GM23338 (cell line): Measurements from ENCODE around the gene TBC1D10B. TPM values are rescaled to one million over a fixed set of nuclear protein-coding genes. Genes with fewer than 3 reads are reported as not detected.
"Not testable (repeated sequence)": the region's sequence is repeated elsewhere in the genome, so short reads cannot be mapped to it uniquely, and the experiment has no call there.

Experiments
- ATAC-seq: fragments of 200-7000 bp; cut with Tn5 transposase; 3 replicates; pipeline ENCODE4 v1.9.1; 2020
- DNase-seq: peaks from one replicate; pipeline ENCODE4 v3.0.0-alpha.2; 2015; ENCODE audit warnings: low spot score
- H2AFZ ChIP-seq: fragments of 200-600 bp; sonication (generic); 2 replicates; pipeline ENCODE4 v1.8.0; 2016; ENCODE audit warnings: antibody characterized with exemption, mild to moderate bottlenecking, moderate library complexity
- H3F3A ChIP-seq: fragments of 200-600 bp; sonication (generic); replicated peaks from 2 replicates; pipeline ENCODE4 v1.8.0; 2017; ENCODE audit warnings: antibody characterized with exemption, mixed run types, low read depth
- H3K27ac ChIP-seq: fragments of 200-600 bp; sonication (generic); 2 replicates; pipeline ENCODE4 v1.6.1; 2016; ENCODE audit warnings: low read depth
- H3K27me3 ChIP-seq: fragments of 200-600 bp; sonication (generic); 2 replicates; pipeline ENCODE4 v1.8.0; 2016; ENCODE audit warnings: mild to moderate bottlenecking, mixed run types, moderate library complexity; ENCODE audit not compliant: insufficient read depth
- H3K36me3 ChIP-seq: fragments of 200-600 bp; sonication (generic); 2 replicates; pipeline ENCODE4 v1.8.0; 2016; ENCODE audit warnings: mild to moderate bottlenecking; ENCODE audit not compliant: insufficient read depth
- H3K4me1 ChIP-seq: fragments of 200-600 bp; sonication (generic); 2 replicates; pipeline ENCODE4 v1.8.0; 2016; ENCODE audit warnings: mild to moderate bottlenecking, moderate library complexity; ENCODE audit not compliant: insufficient read depth
- H3K4me2 ChIP-seq: fragments of 200-600 bp; sonication (generic); 2 replicates; pipeline ENCODE4 v1.7.1; 2017; ENCODE audit warnings: mixed run types
- H3K4me3 ChIP-seq: fragments of 200-600 bp; sonication (generic); 2 replicates; pipeline ENCODE4 v1.6.1; 2016; ENCODE audit warnings: mixed run types
- H3K79me2 ChIP-seq: fragments of 200-600 bp; sonication (generic); replicated peaks from 2 replicates; pipeline ENCODE4 v1.8.0; 2017; ENCODE audit warnings: mild to moderate bottlenecking; ENCODE audit not compliant: insufficient read depth
- H3K9me2 ChIP-seq: fragments of 200-600 bp; sonication (generic); 2 replicates; pipeline ENCODE4 v1.8.0; 2017; ENCODE audit not compliant: insufficient read depth
- H4K20me1 ChIP-seq: fragments of 200-600 bp; sonication (generic); replicated peaks from 2 replicates; pipeline ENCODE4 v1.8.0; 2017; ENCODE audit warnings: mild to moderate bottlenecking; ENCODE audit not compliant: insufficient read depth
- H3K27ac Mint-ChIP-seq: 2 replicates; pipeline ENCODE4 v1.8.0; 2020; ENCODE audit warnings: inconsistent platforms, mild to moderate bottlenecking, moderate library complexity, mixed read lengths
- H3K27me3 Mint-ChIP-seq: 3 replicates; pipeline ENCODE4 v1.8.0; 2022; ENCODE audit warnings: low read depth, mild to moderate bottlenecking, moderate library complexity, mixed read lengths, inconsistent platforms; ENCODE audit not compliant: insufficient read depth, poor library complexity
- H3K36me3 Mint-ChIP-seq: 3 replicates; pipeline ENCODE4 v1.8.0; 2021; ENCODE audit warnings: low read depth, mild to moderate bottlenecking, inconsistent platforms, moderate library complexity, mixed read lengths
- H3K4me1 Mint-ChIP-seq: 3 replicates; pipeline ENCODE4 v1.8.0; 2020; ENCODE audit warnings: mild to moderate bottlenecking, inconsistent platforms, mixed read lengths
- H3K4me3 Mint-ChIP-seq: 3 replicates; pipeline ENCODE4 v1.8.0; 2021; ENCODE audit warnings: moderate library complexity, mild to moderate bottlenecking, inconsistent platforms, mixed read lengths
- H3K9me3 Mint-ChIP-seq: 3 replicates; pipeline ENCODE4 v1.8.0; 2020; ENCODE audit warnings: moderate library complexity, mild to moderate bottlenecking, inconsistent platforms, mixed read lengths
- CREB1 ChIP-seq: fragments of 250-450 bp; sonication (Bioruptor Pico); IDR thresholded peaks from 2 replicates; pipeline ENCODE4 v1.5.0; 2020; ENCODE audit warnings: low read depth, mild to moderate bottlenecking, moderate library complexity
- CTCF ChIP-seq, 2 experiments: fragments of 200-600 bp in 1 of 2; sonication (generic) in 1 of 2; conservative IDR thresholded peaks; 2 replicates each; pipeline versions ENCODE4 v1.5.1 to v1.6.1; 2016 to 2017; ENCODE audit warnings: antibody characterized with exemption in 2 of 2, low read depth in 2 of 2, mild to moderate bottlenecking in 2 of 2, moderate library complexity in 1 of 2
- EZH2phosphoT487 ChIP-seq: fragments of 200-600 bp; sonication (generic); IDR thresholded peaks from one replicate; pipeline ENCODE4 v1.8.1; 2018; ENCODE audit warnings: antibody characterized with exemption; ENCODE audit not compliant: unreplicated experiment
- JUNB ChIP-seq: IDR thresholded peaks from one replicate; pipeline ENCODE4 v1.6.1; 2016; ENCODE audit warnings: antibody characterized with exemption; ENCODE audit not compliant: unreplicated experiment
- POLR2AphosphoS5 ChIP-seq: IDR thresholded peaks from 2 replicates; pipeline ENCODE4 v1.6.1; 2016; ENCODE audit warnings: antibody characterized with exemption, low read depth
- REST ChIP-seq: IDR thresholded peaks from one replicate; pipeline ENCODE4 v1.6.1; 2018; ENCODE audit warnings: antibody characterized with exemption; ENCODE audit not compliant: unreplicated experiment
- ZNF331 ChIP-seq: fragments of 250-450 bp; sonication (Bioruptor Pico); IDR thresholded peaks from 2 replicates; pipeline ENCODE4 v1.5.0; 2020; ENCODE audit warnings: low read depth, mild to moderate bottlenecking, moderate library complexity
- polyA plus RNA-seq: library from polyadenylated mRNA; unstranded; fragments of >200 nt; fragmentation: Nextera tagmentation; extraction: Ambion mirVana; gene quantifications from 2 replicates; pipeline ENCODE4 v1.2.1, GENCODE V29; 2016
- total RNA-seq: library from RNA; depleted of rRNA; stranded (reverse); fragments of >200 nt; shearing (Covaris generic); gene quantifications from 2 replicates; pipeline ENCODE4 v1.2.3, GENCODE V29; 2014

Gene TBC1D10B
- total and polyA plus RNA-seq, 2 experiments from 2014 or later, result 13.3 to 30.8 TPM

GRCh38 chr16:30397056-30397455 lies 26.8 kb upstream of the TBC1D10B start (continued):
- TF ChIP-seq CTCF (conservative IDR thresholded peaks at IDR 0.05; ENCODE audit: low read depth in 2 of 2) (no peak), JUNB (no peak), CREB1 (CRISPR knock-in tag) (no peak), ZNF331 (no peak), REST (no peak)

- H3K27me3 Mint-ChIP-seq, result peaks cover 17% of the 10 kb centered on the region
- Histone ChIP-seq H3F3A (peaks cover 54% of the 10 kb centered on the region), H3K79me2 (peaks cover 20% of the 10 kb centered on the region), H3K4me3 (peak overlapping the region; percentile 96), H4K20me1 (peaks cover 15% of the 10 kb centered on the region; the same call in 1 of the 2 replicates), H3K4me1 (peaks cover 33% of the 10 kb centered on the region), H3K4me2 (peak overlapping the region; percentile 94)
- H3K36me3 Mint-ChIP-seq, result peaks cover 35% of the 10 kb centered on the region
- H3K9me2 ChIP-seq, H3K9me3 Mint-ChIP-seq, H3K27ac ChIP-seq, H2AFZ ChIP-seq, H3K36me3 ChIP-seq, ATAC-seq, H3K27ac Mint-ChIP-seq, H3K27me3 ChIP-seq, DNase-seq: not testable (repeated sequence)
- peak overlapping the region; percentile 90 for H3K4me3 Mint-ChIP-seq
- H3K4me1 Mint-ChIP-seq, result peaks cover 39% of the 10 kb centered on the region
Observed at GRCh38 chr16:30396627-30397026, 26.3 kb upstream of the TBC1D10B start.

GRCh38 chr16:30395992-30396585 lies 25.8 kb upstream of the TBC1D10B start:
- Histone ChIP-seq H3K4me2 (peak overlapping the region; percentile 94), H3K27me3 (no peaks in the 10 kb centered on the region), H3K4me3 (peak overlapping the region; percentile 96), H2AFZ (no peak overlapping the region), H4K20me1 (peaks cover 15% of the 10 kb centered on the region; the same call in 1 of the 2 replicates), H3K9me2 (no peaks in the 10 kb centered on the region), H3K27ac (peak overlapping the region; percentile 92), H3K4me1 (peaks cover 33% of the 10 kb centered on the region), H3K36me3 (peaks cover 9% of the 10 kb centered on the region; the same call in 1 of the 2 replicates), H3K79me2 (peaks cover 20% of the 10 kb centered on the region), H3F3A (peaks cover 48% of the 10 kb centered on the region)
- no peak for DNase-seq
- Mint-ChIP-seq H3K9me3 (no peaks in the 10 kb centered on the region), H3K4me3 (peak overlapping the region; percentile 90), H3K4me1 (peaks cover 37% of the 10 kb centered on the region), H3K27me3 (peaks cover 17% of the 10 kb centered on the region), H3K36me3 (peaks cover 35% of the 10 kb centered on the region), H3K27ac (peak overlapping the region; percentile 15)
- no peak for ATAC-seq
- TF ChIP-seq EZH2phosphoT487 (no peak), CREB1 (CRISPR knock-in tag) (no peak), REST (no peak), POLR2AphosphoS5 (no peak)
